Testis (tissue), 2 donors: ENCODE measurements around the gene PANX2.

Source experiments
- POLR2A ChIP-seq: fragments of 450-650 bp; IDR thresholded peaks from one replicate; pipeline ENCODE4 v1.6.1; 2017; ENCODE audit warnings: antibody characterized with exemption, mild to moderate bottlenecking, moderate library complexity
- TF ChIP-seq, protein P1 (sequence below), 3 experiments: fragments of 450-650 bp in 2 of 3; fragments of 200-600 bp in 1 of 3; sonication (generic) in 1 of 3; IDR thresholded peaks; one replicate each; pipeline ENCODE4 v1.5.1; 2016 to 2019; ENCODE audit warnings: antibody characterized with exemption in 3 of 3, mild to moderate bottlenecking in 2 of 3, moderate library complexity in 1 of 3

DNA sequence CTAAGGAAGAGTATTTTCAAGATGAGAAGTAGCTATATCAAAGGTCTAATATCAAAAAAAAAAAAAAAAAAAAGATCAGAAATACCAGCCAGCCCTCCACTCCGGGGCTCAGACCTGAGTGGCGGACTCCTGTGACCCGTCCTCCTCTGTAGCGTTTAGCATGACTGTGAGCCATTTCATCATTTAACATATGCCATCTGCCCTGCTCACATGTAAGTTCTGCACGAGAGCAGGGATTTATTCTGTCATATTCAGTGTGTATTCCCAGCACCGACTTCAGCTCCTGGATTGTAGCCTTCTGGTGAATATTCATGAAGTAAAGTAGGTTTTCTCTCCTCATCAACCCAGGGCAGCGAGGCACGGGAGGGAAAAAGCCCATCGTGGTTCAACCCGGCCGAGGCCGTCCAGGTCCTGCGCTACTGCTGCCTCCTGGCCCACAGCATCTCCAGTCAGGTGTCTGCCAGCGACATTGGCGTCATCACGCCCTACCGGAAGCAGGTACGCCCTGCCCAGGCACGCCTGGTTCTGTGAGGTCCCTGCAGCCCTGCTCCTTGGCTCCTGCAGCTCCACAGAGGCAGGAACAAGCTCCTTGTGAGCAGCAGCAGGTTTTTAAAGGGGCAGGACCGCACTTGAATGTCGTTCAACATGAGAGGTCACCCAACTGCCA, 12.7 kb upstream of the PANX2 start:
- TF ChIP-seq, protein P1, sequence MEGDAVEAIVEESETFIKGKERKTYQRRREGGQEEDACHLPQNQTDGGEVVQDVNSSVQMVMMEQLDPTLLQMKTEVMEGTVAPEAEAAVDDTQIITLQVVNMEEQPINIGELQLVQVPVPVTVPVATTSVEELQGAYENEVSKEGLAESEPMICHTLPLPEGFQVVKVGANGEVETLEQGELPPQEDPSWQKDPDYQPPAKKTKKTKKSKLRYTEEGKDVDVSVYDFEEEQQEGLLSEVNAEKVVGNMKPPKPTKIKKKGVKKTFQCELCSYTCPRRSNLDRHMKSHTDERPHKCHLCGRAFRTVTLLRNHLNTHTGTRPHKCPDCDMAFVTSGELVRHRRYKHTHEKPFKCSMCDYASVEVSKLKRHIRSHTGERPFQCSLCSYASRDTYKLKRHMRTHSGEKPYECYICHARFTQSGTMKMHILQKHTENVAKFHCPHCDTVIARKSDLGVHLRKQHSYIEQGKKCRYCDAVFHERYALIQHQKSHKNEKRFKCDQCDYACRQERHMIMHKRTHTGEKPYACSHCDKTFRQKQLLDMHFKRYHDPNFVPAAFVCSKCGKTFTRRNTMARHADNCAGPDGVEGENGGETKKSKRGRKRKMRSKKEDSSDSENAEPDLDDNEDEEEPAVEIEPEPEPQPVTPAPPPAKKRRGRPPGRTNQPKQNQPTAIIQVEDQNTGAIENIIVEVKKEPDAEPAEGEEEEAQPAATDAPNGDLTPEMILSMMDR (IDR thresholded peaks at IDR 0.05), result no peak
- TF ChIP-seq POLR2A, result no peak
